GM23338 (cell line): ENCODE measurements around the gene DMRT1. TPM values are rescaled to one million over a fixed set of nuclear protein-coding genes. Genes with fewer than 3 reads are reported as not detected.

Experiments used
- ATAC-seq: fragments of 200-7000 bp; cut with Tn5 transposase; 3 replicates; pipeline ENCODE4 v1.9.1; 2020
- DNase-seq: peaks from one replicate; pipeline ENCODE4 v3.0.0-alpha.2; 2015; ENCODE audit warnings: low spot score
- H2AFZ ChIP-seq: fragments of 200-600 bp; sonication (generic); 2 replicates; pipeline ENCODE4 v1.8.0; 2016; ENCODE audit warnings: antibody characterized with exemption, mild to moderate bottlenecking, moderate library complexity
- H3F3A ChIP-seq: fragments of 200-600 bp; sonication (generic); replicated peaks from 2 replicates; pipeline ENCODE4 v1.8.0; 2017; ENCODE audit warnings: antibody characterized with exemption, mixed run types, low read depth
- H3K27ac ChIP-seq: fragments of 200-600 bp; sonication (generic); 2 replicates; pipeline ENCODE4 v1.6.1; 2016; ENCODE audit warnings: low read depth
- H3K27me3 ChIP-seq: fragments of 200-600 bp; sonication (generic); 2 replicates; pipeline ENCODE4 v1.8.0; 2016; ENCODE audit warnings: mild to moderate bottlenecking, mixed run types, moderate library complexity; ENCODE audit not compliant: insufficient read depth
- H3K36me3 ChIP-seq: fragments of 200-600 bp; sonication (generic); 2 replicates; pipeline ENCODE4 v1.8.0; 2016; ENCODE audit warnings: mild to moderate bottlenecking; ENCODE audit not compliant: insufficient read depth
- H3K4me1 ChIP-seq: fragments of 200-600 bp; sonication (generic); 2 replicates; pipeline ENCODE4 v1.8.0; 2016; ENCODE audit warnings: mild to moderate bottlenecking, moderate library complexity; ENCODE audit not compliant: insufficient read depth
- H3K4me2 ChIP-seq: fragments of 200-600 bp; sonication (generic); 2 replicates; pipeline ENCODE4 v1.7.1; 2017; ENCODE audit warnings: mixed run types
- H3K4me3 ChIP-seq: fragments of 200-600 bp; sonication (generic); 2 replicates; pipeline ENCODE4 v1.6.1; 2016; ENCODE audit warnings: mixed run types
- H3K79me2 ChIP-seq: fragments of 200-600 bp; sonication (generic); replicated peaks from 2 replicates; pipeline ENCODE4 v1.8.0; 2017; ENCODE audit warnings: mild to moderate bottlenecking; ENCODE audit not compliant: insufficient read depth
- H3K9me2 ChIP-seq: fragments of 200-600 bp; sonication (generic); 2 replicates; pipeline ENCODE4 v1.8.0; 2017; ENCODE audit not compliant: insufficient read depth
- H4K20me1 ChIP-seq: fragments of 200-600 bp; sonication (generic); replicated peaks from 2 replicates; pipeline ENCODE4 v1.8.0; 2017; ENCODE audit warnings: mild to moderate bottlenecking; ENCODE audit not compliant: insufficient read depth
- H3K27ac Mint-ChIP-seq: 2 replicates; pipeline ENCODE4 v1.8.0; 2020; ENCODE audit warnings: inconsistent platforms, mild to moderate bottlenecking, moderate library complexity, mixed read lengths
- H3K27me3 Mint-ChIP-seq: 3 replicates; pipeline ENCODE4 v1.8.0; 2022; ENCODE audit warnings: low read depth, mild to moderate bottlenecking, moderate library complexity, mixed read lengths, inconsistent platforms; ENCODE audit not compliant: insufficient read depth, poor library complexity
- H3K36me3 Mint-ChIP-seq: 3 replicates; pipeline ENCODE4 v1.8.0; 2021; ENCODE audit warnings: low read depth, mild to moderate bottlenecking, inconsistent platforms, moderate library complexity, mixed read lengths
- H3K4me1 Mint-ChIP-seq: 3 replicates; pipeline ENCODE4 v1.8.0; 2020; ENCODE audit warnings: mild to moderate bottlenecking, inconsistent platforms, mixed read lengths
- H3K4me3 Mint-ChIP-seq: 3 replicates; pipeline ENCODE4 v1.8.0; 2021; ENCODE audit warnings: moderate library complexity, mild to moderate bottlenecking, inconsistent platforms, mixed read lengths
- H3K9me3 Mint-ChIP-seq: 3 replicates; pipeline ENCODE4 v1.8.0; 2020; ENCODE audit warnings: moderate library complexity, mild to moderate bottlenecking, inconsistent platforms, mixed read lengths
- EZH2phosphoT487 ChIP-seq: fragments of 200-600 bp; sonication (generic); IDR thresholded peaks from one replicate; pipeline ENCODE4 v1.8.1; 2018; ENCODE audit warnings: antibody characterized with exemption; ENCODE audit not compliant: unreplicated experiment
- STAT1 ChIP-seq: IDR thresholded peaks from one replicate; pipeline ENCODE4 v1.6.1; 2016; ENCODE audit warnings: antibody characterized with exemption; ENCODE audit not compliant: unreplicated experiment
- ZNF462 ChIP-seq: fragments of 250-450 bp; sonication (Bioruptor Pico); IDR thresholded peaks from 2 replicates; pipeline ENCODE4 v1.5.0; 2020; ENCODE audit warnings: mild to moderate bottlenecking, moderate library complexity
- polyA plus RNA-seq: library from polyadenylated mRNA; unstranded; fragments of >200 nt; fragmentation: Nextera tagmentation; extraction: Ambion mirVana; gene quantifications from 2 replicates; pipeline ENCODE4 v1.2.1, GENCODE V29; 2016
- total RNA-seq: library from RNA; depleted of rRNA; stranded (reverse); fragments of >200 nt; shearing (Covaris generic); gene quantifications from 2 replicates; pipeline ENCODE4 v1.2.3, GENCODE V29; 2014

DMRT1 gene
- total and polyA plus RNA-seq, 2 experiments from 2014 or later = not detected

- no peak for TF ChIP-seq ZNF462
These were observed 153.7 kb downstream of the DMRT1 start (continued) for GRCh38 chr9:995192-995591.

DNA sequence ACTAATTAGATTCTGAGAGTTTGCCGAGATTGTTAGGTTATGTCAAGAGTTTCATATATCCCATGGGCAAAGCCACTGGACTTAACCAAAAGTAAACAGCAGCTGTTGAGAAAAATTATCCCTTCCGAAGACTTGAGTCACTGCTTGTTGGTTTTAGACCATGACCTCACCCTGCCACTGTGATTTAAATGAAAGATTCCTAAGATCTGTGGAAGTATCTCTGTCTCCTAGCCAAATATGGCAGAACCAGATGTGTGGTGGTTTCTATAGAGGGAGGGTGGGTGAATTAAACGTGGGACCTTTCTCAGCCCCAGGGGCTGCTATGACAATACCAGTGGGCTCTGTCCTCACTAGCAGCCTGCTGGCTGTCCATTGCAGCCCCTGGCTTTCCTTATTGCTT lies 154.3 kb downstream of the DMRT1 start:
- DNase-seq (no peak), ATAC-seq (no peak)
- Mint-ChIP-seq H3K4me3 (no peak overlapping the region), H3K27ac (no peak overlapping the region), H3K27me3 (peaks cover 10% of the 10 kb centered on the region), H3K9me3 (peaks cover 52% of the 10 kb centered on the region), H3K36me3 (peaks cover 25% of the 10 kb centered on the region), H3K4me1 (no peaks in the 10 kb centered on the region; the same call in 2 of the 3 replicates)
- H3K79me2 ChIP-seq = no peaks in the 10 kb centered on the region
- no peak overlapping the region for H3K4me3 ChIP-seq
- H3K36me3 ChIP-seq = peaks cover 3% of the 10 kb centered on the region; the same call in 1 of the 2 replicates
- no peaks in the 10 kb centered on the region for H3K9me2 ChIP-seq
- no peaks in the 10 kb centered on the region for H3K4me1 ChIP-seq
- H2AFZ ChIP-seq = no peak overlapping the region
- H3K4me2 ChIP-seq = no peak overlapping the region
- no peak overlapping the region for H3K27ac ChIP-seq
- no peak for TF ChIP-seq EZH2phosphoT487
- TF ChIP-seq STAT1 = no peak
- H3F3A ChIP-seq = peaks cover 12% of the 10 kb centered on the region
- H4K20me1 ChIP-seq = no peaks in the 10 kb centered on the region
- H3K27me3 ChIP-seq = no peaks in the 10 kb centered on the region
